ENCODE measurements around the gene RAB9A.
A peak's percentile ranks its signal among the peaks of the same experiment; 100 is the strongest.
"Not testable (repeated sequence)": the region's sequence is repeated elsewhere in the genome, so short reads cannot be mapped to it uniquely, and the experiment has no call there.

RAB9A gene

GRCh38 chrX:13688958-13689740, at the start of gene RAB9A:
RAB9A (plus strand) TSS chrX:13689128; CDS start chrX:13708747, 19,619 bp downstream.
- peak; percentile 56 for DNase-seq (ENCODE audit: low spot score)

GRCh38 chrX:13641684-13642083, 47.2 kb upstream of the RAB9A start:
- DNase-seq (ENCODE audit: low spot score), result not testable (repeated sequence)

- DNase-seq (ENCODE audit: low spot score), result no peak
Observed at GRCh38 chrX:13645464-13646153, 43.3 kb upstream of the RAB9A start.

- DNase-seq (ENCODE audit: low spot score), result peak; percentile 58
Observed at GRCh38 chrX:13646154-13646549, 42.8 kb upstream of the RAB9A start.

- no peak for DNase-seq (ENCODE audit: low spot score)
Observed at GRCh38 chrX:13647709-13648212, 41.2 kb upstream of the RAB9A start.

- not testable (repeated sequence) for DNase-seq (ENCODE audit: low spot score)
Observed at GRCh38 chrX:13648336-13648735, 40.6 kb upstream of the RAB9A start.

- no peak for DNase-seq (ENCODE audit: low spot score)
Observed at GRCh38 chrX:13649838-13650237, 39.1 kb upstream of the RAB9A start.

- DNase-seq (ENCODE audit: low spot score), result no peak
Observed at GRCh38 chrX:13650318-13650717, 38.6 kb upstream of the RAB9A start.

GRCh38 chrX:13651150-13651549, 37.8 kb upstream of the RAB9A start:
- DNase-seq (ENCODE audit: low spot score), result no peak

GRCh38 chrX:13652287-13652793, 36.6 kb upstream of the RAB9A start:
- DNase-seq (ENCODE audit: low spot score), result no peak

GRCh38 chrX:13652850-13653693, 35.9 kb upstream of the RAB9A start, which contains the start of gene TCEANC:
TCEANC (plus strand) TSS chrX:13653141; CDS start chrX:13662509, 9,368 bp downstream.
- DNase-seq (ENCODE audit: low spot score), result peak; percentile 88

- DNase-seq (ENCODE audit: low spot score), result no peak
Observed at GRCh38 chrX:13654116-13654515, 34.8 kb upstream of the RAB9A start.

GRCh38 chrX:13655674-13656073, 33.3 kb upstream of the RAB9A start:
- DNase-seq (ENCODE audit: low spot score), result no peak

GRCh38 chrX:13658602-13659001, 30.3 kb upstream of the RAB9A start:
- DNase-seq (ENCODE audit: low spot score), result peak; percentile 76

- DNase-seq (ENCODE audit: low spot score), result no peak
Observed at GRCh38 chrX:13659063-13659462, 29.9 kb upstream of the RAB9A start.

- no peak for DNase-seq (ENCODE audit: low spot score)
Observed at GRCh38 chrX:13661735-13662288, 27.1 kb upstream of the RAB9A start.

GRCh38 chrX:13662355-13662791, 26.6 kb upstream of the RAB9A start:
- DNase-seq (ENCODE audit: low spot score), result no peak

GRCh38 chrX:13664020-13664419, 24.9 kb upstream of the RAB9A start:
- no peak for DNase-seq (ENCODE audit: low spot score)

GRCh38 chrX:13666836-13667235, 22.1 kb upstream of the RAB9A start:
- peak; percentile 91 for DNase-seq (ENCODE audit: low spot score)

GRCh38 chrX:13667919-13668318, 21.0 kb upstream of the RAB9A start:
- no peak for DNase-seq (ENCODE audit: low spot score)

- DNase-seq (ENCODE audit: low spot score), result no peak
Observed at GRCh38 chrX:13669246-13669737, 19.6 kb upstream of the RAB9A start.

Data from pons (tissue), 1 donor.